ENCODE results near the gene CLSTN1. TPM values are rescaled to one million over a fixed set of nuclear protein-coding genes. Genes with fewer than 3 reads are reported as not detected.

CLSTN1 gene
- total and polyA plus RNA-seq, 2 of the 13 experiments (the other 11 are each of a cell fraction or from before 2014, with no cell fraction given) = 19.7 to 29.8 TPM

GRCh38 chr1:9717193-9718005, 106.4 kb downstream of the CLSTN1 start (continued):
- no peak; the same call in 1 of the 2 replicates for TF ChIP-seq ZBED4 (CRISPR knock-in tag; IDR thresholded peaks at IDR 0.05; ENCODE audit: borderline replicate concordance)
- TF ChIP-seq ZNF629 (CRISPR knock-in tag; conservative IDR thresholded peaks at IDR 0.05) = 0 out of 2 replicates have a peak, but pooled peaks have one; percentile 14
- TF ChIP-seq PAXIP1 (CRISPR knock-in tag; conservative IDR thresholded peaks at IDR 0.05) = peak; percentile 91
- TF ChIP-seq RXRB (CRISPR knock-in tag; IDR thresholded peaks at IDR 0.05; ENCODE audit: borderline replicate concordance) = peak; percentile 61; the same call in 1 of the 2 replicates
- no peak for TF ChIP-seq SOX6 (IDR thresholded peaks at IDR 0.05)
- peak; percentile 77 for TF ChIP-seq SOX6 (CRISPR knock-in tag; IDR thresholded peaks at IDR 0.05)
- TF ChIP-seq ZNF672 (CRISPR knock-in tag; IDR thresholded peaks at IDR 0.05) = no peak
- TF ChIP-seq ZNF780A (CRISPR knock-in tag; IDR thresholded peaks at IDR 0.05) = no peak
- peak; percentile 73; the same call in 1 of the 2 replicates for TF ChIP-seq HMGXB3 (CRISPR knock-in tag; IDR thresholded peaks at IDR 0.05; ENCODE audit: borderline replicate concordance)
- peak; percentile 22; the same call in 1 of the 2 replicates for TF ChIP-seq ZBTB37 (CRISPR knock-in tag; IDR thresholded peaks at IDR 0.05)

Measured in HepG2 (cell line).